ENCODE results near the gene CEACAM4.

- no peak for TF ChIP-seq EZH2phosphoT487 (conservative IDR thresholded peaks at IDR 0.05; ENCODE audit: low read length)
- no peak for TF ChIP-seq CTCF (IDR thresholded peaks at IDR 0.05; ENCODE audit: insufficient read depth, low read length, poor library complexity, severe bottlenecking)
Measured at GRCh38 chr19:41604831-41605230, 22.0 kb downstream of the CEACAM4 start.
